Heart left ventricle (tissue), 16 donors: ENCODE data around the gene OR1I1. TPM values are rescaled to one million over a fixed set of nuclear protein-coding genes. Genes with fewer than 3 reads are reported as not detected.

Experiments
- ATAC-seq, 4 donors: fragments of 200-7000 bp; cut with Tn5 transposase; one replicate each; pipeline ENCODE4 v1.9.1; 2020 to 2022; ENCODE audit warnings: moderate library complexity in 4 of 4, mild to moderate bottlenecking in 3 of 4, moderate number of reproducible peaks in 1 of 4
- DNase-seq, 5 donors: peaks; one replicate each; pipeline ENCODE4 v3.0.0-alpha.2; 2020
- H3K27ac ChIP-seq, 12 donors: fragments of 200-600 bp; sonication (generic) in 4 of 12; one replicate each; pipeline versions ENCODE4 v1.5.0 to v1.8.0; 2016 to 2022; ENCODE audit warnings: mild to moderate bottlenecking in 2 of 12
- H3K27me3 ChIP-seq, 9 donors: fragments of 200-600 bp; sonication (generic) in 2 of 9; one replicate each; pipeline versions ENCODE4 v1.5.1 to v1.8.0; 2016 to 2022; ENCODE audit warnings: mild to moderate bottlenecking in 3 of 9
- H3K36me3 ChIP-seq, 9 donors: fragments of 200-600 bp; sonication (generic) in 2 of 9; one replicate each; pipeline versions ENCODE4 v1.5.0 to v1.8.0; 2018 to 2022; ENCODE audit warnings: mild to moderate bottlenecking in 2 of 9
- H3K4me1 ChIP-seq, 12 donors: fragments of 200-600 bp; sonication (generic) in 4 of 12; one replicate each; pipeline versions ENCODE4 v1.5.0 to v1.8.0; 2016 to 2022; ENCODE audit warnings: mild to moderate bottlenecking in 3 of 12
- H3K4me3 ChIP-seq, 12 donors: fragments of 200-600 bp; sonication (generic) in 4 of 12; one replicate each; pipeline versions ENCODE4 v1.5.0 to v1.8.0; 2017 to 2022; ENCODE audit warnings: mild to moderate bottlenecking in 9 of 12, moderate library complexity in 4 of 12
- H3K9me3 ChIP-seq, 12 donors: fragments of 200-600 bp; sonication (generic) in 4 of 12; one replicate each; pipeline versions ENCODE4 v1.5.0 to v1.8.0; 2016 to 2022; ENCODE audit warnings: mild to moderate bottlenecking in 1 of 12
- POLR2A ChIP-seq, 2 donors: fragments of 450-650 bp; IDR thresholded peaks; one replicate each; pipeline ENCODE4 v1.6.1; 2017; ENCODE audit warnings: antibody characterized with exemption in 2 of 2, mild to moderate bottlenecking in 2 of 2, moderate library complexity in 2 of 2
- WGBS, 4 donors: extraction: QIAGEN DNeasy Blood & Tissue Kit in 2 of 4; methylation state at CpG; one replicate each; pipeline versions ENCODE4 v1.1.5 to v1.1.7; 2013 to 2018; 5-methylcytosine and 5-hydroxymethylcytosine counted together
- intact Hi-C, 10 donors: fragments of 100-400 bp; cut with DNase I; formaldehyde crosslinking; loops; one replicate each; pipeline versions ENCODE4 v1.11.1 to v1.14.2; 2022
- polyA plus RNA-seq, 2 donors: library from polyadenylated mRNA; stranded (reverse); fragments of 200-250 nt; gene quantifications; one replicate each; pipeline ENCODE4 v1.2.3, GENCODE V29; 2013
- total RNA-seq, 9 donors: library from RNA; depleted of rRNA in 2 of 9; stranded (reverse); fragments of >200 nt in 2 of 9; fragmentation: NEBNext Ultra II Directional in 3 of 9; extraction: Animal tissue kit (Norgen Biotek cat#: 25700) in 3 of 9; gene quantifications; one replicate each; pipeline versions ENCODE4 v1.1.0 to v1.2.4, GENCODE V29; 2016 to 2023
- TF ChIP-seq, protein P1 (sequence below), 12 donors: fragments of 200-600 bp; sonication (generic) in 4 of 12; IDR thresholded peaks; one replicate each; pipeline versions ENCODE4 v1.5.0 to v1.8.0; 2018 to 2022; ENCODE audit warnings: antibody characterized with exemption in 12 of 12, mild to moderate bottlenecking in 5 of 12
- donor health status: ischemic (EF 13 %, LVEDD 7.1; RV severe dilation, severe dysfunction).
- donor health status: healthy with polysubstance abuse.
- donor health status: DM: no; HTN: yes; CAD: no.
- donor health status: DM: no; HTN: no; CAD: no.
- donor health status: ischemic (EF 25% LVEDD 6.9; RV normal size, moderate dysfunction).
- donor health status: ischemic (EF 25% LVEDD 5.7; RV mildly dilated, moderate dysfunction).
- donor health status: healthy.
- donor health status: DM: yes; HTN: yes; CAD: no.
- donor health status: ischemic (EF 35%, LVEDD 5.7; RV mildly dilated, moderate dysfunction).
- donor health status: nonischemic (EF 11% LVEDD 7.7; RV severe dilation, severe dysfunction).
- donor health status: DM: yes; HTN: yes; CAD: no.
- donor health status: PGD.
- donor health status: ischemic (EF 29% LVEDD 5.4; RV normal size, mild dysfunction).
- donor health status: nonischemic (EF 23%, LVEDD 6.1; RV moderate dilation, normal function).

OR1I1 gene
- total and polyA plus RNA-seq, 11 donors: not detected

- peak in 1 of 5 donors; percentile 14 for DNase-seq
- no peak for ATAC-seq
- TF ChIP-seq, protein P1, sequence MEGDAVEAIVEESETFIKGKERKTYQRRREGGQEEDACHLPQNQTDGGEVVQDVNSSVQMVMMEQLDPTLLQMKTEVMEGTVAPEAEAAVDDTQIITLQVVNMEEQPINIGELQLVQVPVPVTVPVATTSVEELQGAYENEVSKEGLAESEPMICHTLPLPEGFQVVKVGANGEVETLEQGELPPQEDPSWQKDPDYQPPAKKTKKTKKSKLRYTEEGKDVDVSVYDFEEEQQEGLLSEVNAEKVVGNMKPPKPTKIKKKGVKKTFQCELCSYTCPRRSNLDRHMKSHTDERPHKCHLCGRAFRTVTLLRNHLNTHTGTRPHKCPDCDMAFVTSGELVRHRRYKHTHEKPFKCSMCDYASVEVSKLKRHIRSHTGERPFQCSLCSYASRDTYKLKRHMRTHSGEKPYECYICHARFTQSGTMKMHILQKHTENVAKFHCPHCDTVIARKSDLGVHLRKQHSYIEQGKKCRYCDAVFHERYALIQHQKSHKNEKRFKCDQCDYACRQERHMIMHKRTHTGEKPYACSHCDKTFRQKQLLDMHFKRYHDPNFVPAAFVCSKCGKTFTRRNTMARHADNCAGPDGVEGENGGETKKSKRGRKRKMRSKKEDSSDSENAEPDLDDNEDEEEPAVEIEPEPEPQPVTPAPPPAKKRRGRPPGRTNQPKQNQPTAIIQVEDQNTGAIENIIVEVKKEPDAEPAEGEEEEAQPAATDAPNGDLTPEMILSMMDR (IDR thresholded peaks at IDR 0.05): no peak
- TF ChIP-seq POLR2A (IDR thresholded peaks at IDR 0.05): no peak
- Histone ChIP-seq H3K27me3 (no peaks in the 10 kb centered on the region), H3K4me1 (peaks cover 0 to 30% (median 16%) of the 10 kb centered on the region in 12 donors), H3K27ac (peak overlapping the region in 5 of 12 donors; percentile 94 to 98 (median 95)), H3K4me3 (no peak overlapping the region), H3K9me3 (no peaks in the 10 kb centered on the region), H3K36me3 (peaks cover 0 to 59% (median 52%) of the 10 kb centered on the region in 9 donors)
- intact Hi-C loops: no loop called here
- WGBS, 4 donors: 95 to 98% (median 96%) methylated on average over 19 to 21 of the region's 21 CpGs
Observed at GRCh38 chr19:15122331-15123030, 40.5 kb downstream of the OR1I1 start.

DNA sequence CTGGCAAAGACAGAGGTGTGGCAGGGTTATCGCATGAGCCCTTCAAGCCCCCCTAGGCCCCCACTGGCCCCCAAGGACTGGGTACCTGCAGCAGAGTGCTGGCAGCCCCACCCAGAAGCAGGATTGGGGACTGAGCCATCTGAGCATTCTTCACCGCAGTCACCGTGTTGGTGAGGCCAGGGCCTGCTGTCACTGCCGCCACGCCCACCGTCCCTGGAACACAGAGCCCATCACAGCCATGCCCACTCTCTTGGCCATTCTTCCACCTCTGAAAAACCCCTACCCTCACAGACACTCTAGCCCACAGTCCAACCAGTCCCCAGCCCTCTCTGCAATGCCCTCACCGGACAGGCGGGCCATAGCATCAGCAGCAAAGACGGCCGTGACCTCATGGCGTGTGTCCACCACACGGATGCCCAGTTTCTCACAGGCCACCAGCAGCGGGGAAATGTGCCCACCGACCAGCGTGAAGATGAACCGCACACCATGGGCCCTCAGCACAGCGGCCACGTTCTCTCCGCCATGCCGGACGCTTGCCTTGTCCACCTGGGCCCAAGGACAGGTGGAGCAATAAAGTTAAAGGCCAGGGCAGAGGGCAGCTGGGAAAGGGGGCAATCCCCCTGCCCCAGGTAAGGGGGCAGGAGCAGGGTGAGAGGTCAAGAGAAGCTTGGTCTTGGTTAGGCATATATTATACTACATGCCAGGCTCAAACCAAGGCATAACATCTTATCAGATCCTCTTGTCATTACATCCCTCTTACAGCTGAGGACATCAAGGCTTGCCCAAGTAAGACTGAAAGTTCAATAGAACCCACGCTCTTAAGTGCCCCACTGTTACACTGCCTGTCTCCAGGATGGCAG is 41.2 kb downstream of the OR1I1 start:
- no peaks in the 10 kb centered on the region for H3K27me3 ChIP-seq
- peaks cover 0 to 30% (median 16%) of the 10 kb centered on the region in 12 donors for H3K4me1 ChIP-seq
- H3K36me3 ChIP-seq: peaks cover 0 to 51% (median 44%) of the 10 kb centered on the region in 9 donors
- DNase-seq (no peak), ATAC-seq (no peak)
- TF ChIP-seq POLR2A (IDR thresholded peaks at IDR 0.05): no peak
- TF ChIP-seq, protein P1 (IDR thresholded peaks at IDR 0.05): no peak
- peak overlapping the region in 3 of 12 donors; percentile 3 to 25 (median 19) for H3K4me3 ChIP-seq
- no peaks in the 10 kb centered on the region for H3K9me3 ChIP-seq
- 86 to 91% (median 86%) methylated on average over 21 to 22 of the region's 22 CpGs for WGBS, 4 donors
- intact Hi-C loops: no loop called here
- H3K27ac ChIP-seq: peak overlapping the region in 11 of 12 donors; percentile 52 to 99 (median 95)

DNA sequence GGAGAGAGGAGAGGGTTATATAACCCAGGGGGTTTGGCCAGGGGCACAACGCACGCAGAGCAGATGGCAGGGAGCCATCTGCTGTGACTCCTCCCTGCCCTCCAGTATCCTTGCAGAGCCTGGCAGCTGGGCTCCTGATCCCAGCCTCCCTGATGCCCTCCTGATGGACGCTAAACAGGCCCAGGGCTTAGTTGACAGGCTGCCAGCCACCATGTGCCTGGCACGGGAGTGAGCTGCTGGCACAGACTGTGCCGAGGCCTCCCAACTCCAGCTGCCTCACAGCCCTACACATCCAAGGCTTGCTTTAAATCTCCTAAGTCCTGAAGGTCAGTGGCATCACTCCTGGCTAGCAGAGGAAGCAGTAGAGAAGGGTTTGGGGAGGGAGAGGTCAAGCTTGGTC is 41.9 kb downstream of the OR1I1 start:
- no peak for TF ChIP-seq POLR2A (IDR thresholded peaks at IDR 0.05)
- TF ChIP-seq, protein P1 (IDR thresholded peaks at IDR 0.05): no peak
- Histone ChIP-seq H3K9me3 (no peaks in the 10 kb centered on the region), H3K36me3 (peaks cover 0 to 45% (median 38%) of the 10 kb centered on the region in 9 donors), H3K27ac (peak overlapping the region; percentile 92 to 99 (median 96)), H3K27me3 (no peaks in the 10 kb centered on the region), H3K4me1 (peaks cover 0 to 30% (median 16%) of the 10 kb centered on the region in 12 donors), H3K4me3 (peak overlapping the region in 7 of 12 donors; percentile 69 to 93 (median 85))
- WGBS, 4 donors: 32 to 38% (median 35%) methylated on average over 4 to 5 of the region's 5 CpGs
- DNase-seq (peak; percentile 82 to 93 (median 86)), ATAC-seq (peak; percentile 71 to 79 (median 78))
- intact Hi-C loops: loop anchor here in 2 of 10 donors (2.0 kb wide), 2 partner anchors 15 to 17 kb away; partner anchors contain the start of gene SYDE1 (in 1 of the 2)
